Neuron (in vitro differentiated cells): ENCODE results near the gene GUCY2F.

Experiments
- H2AFZ ChIP-seq: one replicate; pipeline ENCODE4 v1.6.1; 2013; ENCODE audit warnings: low read depth, mild to moderate bottlenecking, inconsistent platforms, low read length, moderate library complexity
- H3K27me3 ChIP-seq: one replicate; pipeline ENCODE4 v1.6.1; 2013; ENCODE audit warnings: low read length; ENCODE audit not compliant: insufficient read depth
- H3K36me3 ChIP-seq: one replicate; pipeline ENCODE4 v1.6.1; 2013; ENCODE audit warnings: low read length; ENCODE audit not compliant: insufficient read depth
- H3K4me1 ChIP-seq: one replicate; pipeline ENCODE4 v1.6.1; 2013; ENCODE audit warnings: low read length; ENCODE audit not compliant: insufficient read depth
- H3K4me3 ChIP-seq: 2 replicates; pipeline ENCODE4 v1.5.1; 2013; ENCODE audit warnings: mild to moderate bottlenecking, low read length, moderate library complexity
- H3K9me3 ChIP-seq: one replicate; pipeline ENCODE4 v1.6.1; 2013; ENCODE audit warnings: low read length

The GUCY2F gene

DNA sequence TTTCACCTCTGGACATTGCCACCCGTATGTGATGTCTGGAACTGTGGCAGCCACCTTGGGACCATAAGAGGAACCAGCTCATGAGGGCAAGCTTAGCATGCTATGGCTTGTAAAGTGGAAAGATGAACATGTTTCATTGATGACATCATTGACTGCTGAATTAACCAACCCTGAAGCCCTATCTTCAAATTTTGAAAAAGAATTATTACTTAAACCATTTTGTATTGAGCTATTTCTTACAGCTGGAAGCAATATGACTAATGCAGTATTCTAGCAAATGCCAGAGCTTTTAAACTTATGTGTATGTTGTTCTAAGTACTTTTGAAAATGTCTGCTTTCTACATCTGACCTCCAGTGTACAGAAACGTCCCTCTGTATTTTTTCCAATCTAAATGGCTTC lies 18.1 kb downstream of the GUCY2F start:
- Histone ChIP-seq H3K9me3 (no peaks in the 10 kb centered on the region), H3K4me3 (no peak overlapping the region), H3K4me1 (peaks cover 5% of the 10 kb centered on the region), H3K36me3 (no peaks in the 10 kb centered on the region), H2AFZ (no peak overlapping the region), H3K27me3 (no peaks in the 10 kb centered on the region)

DNA sequence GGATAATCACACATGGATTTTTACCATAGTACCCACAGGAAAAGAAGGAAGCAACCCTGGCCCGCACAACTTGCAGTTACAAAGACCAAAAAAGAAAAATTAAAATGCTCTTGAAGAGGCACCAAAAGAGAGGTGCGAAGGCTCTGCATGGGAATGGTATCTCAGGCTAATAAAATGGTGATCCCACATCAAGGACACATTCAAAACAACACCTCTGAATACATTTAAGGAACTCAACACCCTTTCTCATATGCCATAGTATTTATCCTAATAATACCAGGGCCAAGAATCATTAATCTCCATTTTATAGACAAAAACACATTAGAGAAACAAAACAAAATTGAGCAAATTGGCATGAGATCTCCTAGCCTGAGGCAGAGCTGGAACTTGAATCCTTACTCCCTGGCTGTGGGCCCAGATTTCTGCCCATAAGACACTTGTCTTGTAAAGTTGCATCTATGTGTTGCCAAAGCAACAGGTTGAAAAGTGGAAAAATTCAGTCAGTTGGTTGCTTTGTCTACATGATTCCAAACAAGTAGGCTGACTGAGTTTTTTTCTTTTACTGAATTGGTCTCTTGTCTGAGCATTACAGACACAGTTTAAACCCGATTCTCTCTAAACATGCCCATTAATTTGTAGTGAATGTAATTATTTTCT lies 33.5 kb downstream of the GUCY2F start:
- H3K9me3 ChIP-seq = no peaks in the 10 kb centered on the region
- H3K4me3 ChIP-seq = no peak overlapping the region
- H2AFZ ChIP-seq = no peak overlapping the region
- no peaks in the 10 kb centered on the region for H3K27me3 ChIP-seq
- peaks cover 4% of the 10 kb centered on the region for H3K4me1 ChIP-seq
- H3K36me3 ChIP-seq = no peaks in the 10 kb centered on the region

DNA sequence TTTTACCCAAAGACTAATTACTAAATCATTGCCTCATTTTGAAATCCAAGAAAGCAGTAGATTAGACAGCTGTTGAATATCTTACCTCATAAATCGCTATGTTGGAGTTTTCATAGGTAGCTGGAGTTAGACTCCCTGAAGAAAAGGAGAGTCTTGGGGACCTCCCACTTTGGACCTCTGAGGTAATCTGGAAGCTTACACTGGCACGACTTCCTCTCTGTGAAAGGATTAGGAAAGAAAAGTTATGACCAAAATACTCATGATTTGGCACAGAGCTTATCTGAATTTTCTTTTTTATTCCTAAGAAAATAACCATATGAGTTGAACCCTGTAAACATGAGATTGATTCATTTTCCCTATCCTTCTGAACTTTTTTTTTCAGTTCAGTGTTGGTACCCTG lies 40.6 kb downstream of the GUCY2F start:
- Histone ChIP-seq H3K4me1 (no peaks in the 10 kb centered on the region), H3K36me3 (no peaks in the 10 kb centered on the region), H3K4me3 (no peak overlapping the region), H2AFZ (no peak overlapping the region), H3K9me3 (no peaks in the 10 kb centered on the region), H3K27me3 (no peaks in the 10 kb centered on the region)

DNA sequence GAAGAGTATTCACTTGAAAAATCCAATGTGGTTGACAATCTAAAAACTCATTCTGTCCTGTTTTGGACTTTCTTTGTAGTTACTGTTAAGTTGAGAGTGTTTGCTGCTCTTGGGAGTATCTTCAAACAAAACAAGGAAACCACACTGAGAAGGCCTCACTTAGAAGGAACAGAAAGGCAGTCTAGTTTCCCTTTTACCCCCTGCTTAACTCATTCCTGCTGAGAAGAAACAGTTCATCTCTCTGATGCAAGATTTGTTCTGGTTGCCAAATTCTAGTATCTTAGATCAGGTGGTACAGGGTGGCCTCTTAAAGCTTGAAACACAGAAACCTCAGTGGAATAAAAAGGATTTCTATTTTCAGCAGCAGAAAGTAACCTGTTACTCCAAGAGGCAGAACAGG lies 41.4 kb downstream of the GUCY2F start:
- H3K27me3 ChIP-seq = no peaks in the 10 kb centered on the region
- H3K9me3 ChIP-seq = no peaks in the 10 kb centered on the region
- H3K4me1 ChIP-seq = no peaks in the 10 kb centered on the region
- H3K4me3 ChIP-seq = no peak overlapping the region
- no peak overlapping the region for H2AFZ ChIP-seq
- no peaks in the 10 kb centered on the region for H3K36me3 ChIP-seq

DNA sequence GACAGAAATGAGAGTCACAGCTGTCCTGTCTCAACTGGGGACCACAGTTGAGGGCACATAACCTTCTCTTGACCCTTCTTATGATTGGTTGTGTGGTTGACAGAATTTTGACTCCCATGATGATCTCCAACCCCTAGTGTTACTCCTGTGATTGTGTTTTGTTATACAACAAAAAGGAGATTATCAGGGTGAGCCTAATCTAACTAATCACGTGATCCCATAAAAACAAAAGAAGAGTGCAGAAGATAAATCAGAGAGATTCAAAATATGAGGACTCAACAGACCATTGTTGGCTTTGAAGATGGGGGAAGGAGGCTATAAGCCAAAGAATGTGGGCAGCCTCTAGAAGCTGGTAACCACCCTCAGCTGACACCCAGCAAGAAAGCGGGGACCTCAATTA lies 72.7 kb downstream of the GUCY2F start:
- no peak overlapping the region for H2AFZ ChIP-seq
- H3K4me3 ChIP-seq = no peak overlapping the region
- no peaks in the 10 kb centered on the region for H3K27me3 ChIP-seq
- H3K4me1 ChIP-seq = no peaks in the 10 kb centered on the region
- no peaks in the 10 kb centered on the region for H3K36me3 ChIP-seq
- no peaks in the 10 kb centered on the region for H3K9me3 ChIP-seq

DNA sequence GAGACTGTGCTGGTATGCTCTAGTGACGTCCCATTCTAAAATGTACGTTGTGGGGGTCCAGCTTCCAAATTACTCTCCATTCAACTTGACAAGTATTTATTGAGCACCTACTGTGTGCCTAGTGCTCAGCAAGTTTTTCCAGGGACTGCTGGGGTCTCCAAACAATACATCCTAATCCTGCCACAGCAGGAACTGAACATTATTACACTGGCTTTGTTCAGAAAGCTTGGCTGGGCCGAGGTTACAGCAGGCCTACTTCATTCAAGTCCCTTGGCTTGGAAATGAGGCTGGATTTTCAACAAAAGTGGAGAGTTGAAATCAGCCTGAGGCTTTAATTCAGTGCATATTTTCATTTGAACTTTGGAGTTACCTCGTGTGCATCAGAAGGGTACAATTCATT lies 78.0 kb downstream of the GUCY2F start:
- Histone ChIP-seq H3K4me3 (no peak overlapping the region), H3K36me3 (no peaks in the 10 kb centered on the region)

DNA sequence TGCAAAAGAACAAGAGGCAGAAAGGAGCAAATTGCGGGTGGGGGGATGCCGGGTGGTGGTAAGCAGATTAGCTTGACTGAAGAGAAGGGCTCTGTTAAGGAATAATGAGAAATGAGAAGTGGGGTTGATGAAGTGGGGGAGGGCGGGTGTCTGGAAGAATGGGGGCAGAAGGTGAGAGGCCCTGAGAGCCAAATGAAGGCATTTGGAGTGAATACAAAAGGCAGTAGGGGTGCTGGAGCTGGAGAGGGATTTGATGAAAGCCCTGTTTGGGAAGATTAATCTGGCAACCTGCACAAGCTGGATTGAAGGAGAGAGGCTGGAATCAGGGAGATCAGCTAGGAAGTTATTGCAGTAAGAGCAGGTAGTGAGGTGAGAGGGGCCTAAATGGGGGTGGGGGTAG lies 82.1 kb downstream of the GUCY2F start:
- Histone ChIP-seq H3K27me3 (no peaks in the 10 kb centered on the region), H3K4me3 (no peak overlapping the region), H3K4me1 (peaks cover 30% of the 10 kb centered on the region), H3K36me3 (no peaks in the 10 kb centered on the region), H2AFZ (no peak overlapping the region), H3K9me3 (no peaks in the 10 kb centered on the region)

More for the DNA sequence above, 78.0 kb downstream of the GUCY2F start:
- no peaks in the 10 kb centered on the region for H3K27me3 ChIP-seq
- no peak overlapping the region for H2AFZ ChIP-seq
- H3K9me3 ChIP-seq = no peaks in the 10 kb centered on the region
- peaks cover 10% of the 10 kb centered on the region for H3K4me1 ChIP-seq

DNA sequence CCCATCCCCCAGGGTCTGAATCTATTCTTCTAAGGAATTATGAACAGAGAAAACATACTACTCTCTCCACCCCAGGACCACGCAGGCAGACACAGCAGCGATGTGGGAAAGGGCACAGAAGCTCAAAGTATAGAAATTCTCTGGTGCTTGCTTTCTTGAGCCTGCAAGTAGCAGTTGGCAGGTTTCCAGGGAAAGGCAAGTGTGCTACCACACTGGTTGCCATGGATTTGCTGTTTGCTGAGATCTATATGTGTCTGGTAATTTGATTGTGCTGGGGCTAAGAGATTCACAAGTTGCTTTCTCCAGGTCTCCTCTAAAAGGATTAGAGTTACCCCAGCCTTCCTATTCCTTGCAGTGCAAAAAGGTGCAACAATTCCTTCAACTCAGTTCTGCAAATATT lies 83.1 kb downstream of the GUCY2F start:
- H3K4me1 ChIP-seq = peaks cover 30% of the 10 kb centered on the region
- H3K36me3 ChIP-seq = no peaks in the 10 kb centered on the region
- no peaks in the 10 kb centered on the region for H3K27me3 ChIP-seq
- no peaks in the 10 kb centered on the region for H3K9me3 ChIP-seq
- no peak overlapping the region for H3K4me3 ChIP-seq
- no peak overlapping the region for H2AFZ ChIP-seq

DNA sequence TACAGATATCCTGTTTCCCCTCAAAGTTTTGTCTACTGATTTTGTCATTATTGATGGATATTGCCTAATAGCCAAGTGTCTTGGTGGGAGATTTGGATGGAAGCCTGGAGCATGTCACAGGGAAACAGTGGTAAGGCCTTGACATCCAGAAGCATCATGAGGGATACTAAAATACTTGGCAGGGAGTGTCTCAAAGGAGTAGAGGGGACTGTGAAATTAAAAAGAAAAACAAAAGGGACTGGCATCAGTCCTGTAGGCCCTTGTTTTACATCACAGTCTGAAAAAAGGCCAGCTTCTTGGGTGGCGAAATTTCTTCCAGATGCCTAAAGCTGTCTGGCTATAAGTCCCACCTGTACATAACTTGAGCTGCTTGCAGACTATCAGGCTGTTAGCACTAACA lies 83.8 kb downstream of the GUCY2F start:
- H3K4me1 ChIP-seq = peaks cover 30% of the 10 kb centered on the region
- H3K27me3 ChIP-seq = no peaks in the 10 kb centered on the region
- H3K9me3 ChIP-seq = no peaks in the 10 kb centered on the region
- no peak overlapping the region for H2AFZ ChIP-seq
- H3K36me3 ChIP-seq = no peaks in the 10 kb centered on the region
- no peak overlapping the region for H3K4me3 ChIP-seq

DNA sequence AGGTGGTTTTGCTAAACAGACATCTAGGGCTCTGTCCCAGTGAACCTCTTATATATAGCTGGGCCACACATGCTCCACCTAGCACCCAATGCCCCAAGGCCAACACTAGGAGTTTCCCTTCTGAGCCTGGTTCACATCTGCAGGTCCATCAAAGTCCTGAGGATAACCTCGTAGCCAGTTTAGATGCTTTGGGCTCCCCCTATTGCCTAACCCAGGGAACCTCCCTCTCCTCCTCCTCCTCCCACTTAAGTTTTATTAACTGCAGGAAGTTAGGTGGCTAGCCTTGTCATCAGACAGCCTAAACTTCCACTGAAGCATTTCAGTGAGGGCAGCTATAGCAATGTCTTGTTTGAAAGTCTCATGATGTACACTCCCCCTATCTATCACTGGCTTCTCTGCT lies 88.0 kb downstream of the GUCY2F start:
- Histone ChIP-seq H3K9me3 (no peaks in the 10 kb centered on the region), H3K27me3 (no peaks in the 10 kb centered on the region), H2AFZ (no peak overlapping the region), H3K4me1 (peaks cover 19% of the 10 kb centered on the region), H3K4me3 (no peak overlapping the region), H3K36me3 (no peaks in the 10 kb centered on the region)

DNA sequence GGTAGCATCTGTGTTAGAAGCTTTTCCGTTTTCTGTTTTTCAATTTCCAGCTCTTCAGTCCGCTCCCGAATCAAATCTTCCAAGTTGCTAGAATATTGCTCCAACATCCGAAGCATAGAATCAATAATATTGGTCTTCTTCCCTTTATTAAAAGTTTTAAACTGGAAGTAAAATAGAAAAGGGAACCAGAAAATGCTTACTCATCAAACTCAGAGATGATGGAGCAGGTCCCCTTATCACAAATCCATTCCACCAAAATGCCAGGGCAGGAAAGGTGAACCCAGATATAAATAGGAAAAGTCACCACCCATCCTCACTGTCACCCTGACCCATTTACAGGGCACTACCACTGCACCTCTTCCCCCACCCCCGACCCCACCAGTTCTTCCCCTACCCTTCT lies 89.0 kb downstream of the GUCY2F start:
- no peaks in the 10 kb centered on the region for H3K27me3 ChIP-seq
- H3K4me1 ChIP-seq = peaks cover 11% of the 10 kb centered on the region
- no peaks in the 10 kb centered on the region for H3K36me3 ChIP-seq
- no peaks in the 10 kb centered on the region for H3K9me3 ChIP-seq
- H3K4me3 ChIP-seq = no peak overlapping the region
- H2AFZ ChIP-seq = no peak overlapping the region

DNA sequence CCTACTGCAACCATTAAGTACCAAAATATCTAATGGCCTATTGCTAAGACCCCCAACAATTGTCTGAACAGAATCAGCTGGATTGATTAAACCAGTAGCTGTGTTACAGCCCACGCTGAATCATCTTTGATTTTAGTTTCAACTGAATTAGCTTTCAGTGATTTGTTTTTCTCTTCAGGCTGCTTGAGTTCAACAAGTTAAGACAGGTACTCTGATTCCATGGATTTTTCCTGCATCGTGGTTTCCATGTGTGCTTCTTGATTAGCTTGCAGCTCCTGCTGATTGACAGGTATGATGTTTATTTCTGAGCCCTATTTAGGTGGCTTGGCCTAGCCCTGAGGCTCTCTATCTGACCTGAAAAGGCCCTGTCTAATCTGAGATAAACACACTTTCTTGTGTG lies 91.3 kb downstream of the GUCY2F start:
- no peaks in the 10 kb centered on the region for H3K4me1 ChIP-seq
- no peaks in the 10 kb centered on the region for H3K36me3 ChIP-seq
- H3K9me3 ChIP-seq = no peaks in the 10 kb centered on the region
- no peaks in the 10 kb centered on the region for H3K27me3 ChIP-seq
- H3K4me3 ChIP-seq = no peak overlapping the region
- H2AFZ ChIP-seq = no peak overlapping the region

DNA sequence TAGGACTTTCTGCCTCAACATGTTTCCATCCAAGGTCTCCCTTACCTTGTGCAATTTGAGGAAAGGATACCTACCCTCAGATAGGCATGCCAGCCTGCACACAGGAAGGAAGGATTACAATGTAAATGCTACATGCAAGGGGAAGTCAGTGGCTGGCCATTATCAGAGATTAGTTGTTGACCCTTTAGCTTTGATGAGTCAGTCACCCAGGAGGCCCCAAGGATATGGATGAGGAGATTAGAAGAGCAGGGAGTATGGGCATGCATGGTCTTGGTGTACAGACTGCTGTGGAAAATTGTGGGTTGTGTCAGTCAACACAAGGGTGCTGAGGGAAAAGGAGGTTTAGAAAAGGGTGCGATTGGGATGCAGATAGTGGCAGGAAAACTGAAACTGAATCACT lies 92.0 kb downstream of the GUCY2F start:
- no peaks in the 10 kb centered on the region for H3K9me3 ChIP-seq
- no peaks in the 10 kb centered on the region for H3K36me3 ChIP-seq
- no peak overlapping the region for H3K4me3 ChIP-seq
- H3K27me3 ChIP-seq = no peaks in the 10 kb centered on the region
- no peaks in the 10 kb centered on the region for H3K4me1 ChIP-seq
- H2AFZ ChIP-seq = no peak overlapping the region

DNA sequence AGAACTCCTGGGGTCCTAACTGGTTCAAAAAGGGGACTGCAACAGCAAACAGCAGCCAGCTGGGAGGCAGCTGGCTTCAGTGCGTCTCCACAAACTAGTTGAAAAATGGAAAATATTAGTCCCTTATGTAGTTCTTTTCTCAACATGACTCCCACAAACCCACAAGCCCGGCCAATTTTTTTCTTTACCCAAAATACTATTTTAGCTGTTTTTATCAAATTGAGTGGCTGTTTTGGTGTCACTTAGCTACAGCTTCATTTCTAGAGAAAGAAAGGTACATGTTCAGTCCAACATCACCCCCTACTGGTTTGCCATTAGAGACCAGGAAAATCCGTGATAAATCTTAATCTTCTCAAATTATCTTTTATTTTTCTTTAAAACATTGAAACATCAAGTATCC lies 97.2 kb downstream of the GUCY2F start:
- H3K36me3 ChIP-seq = no peaks in the 10 kb centered on the region
- H3K27me3 ChIP-seq = no peaks in the 10 kb centered on the region
- H3K4me3 ChIP-seq = no peak overlapping the region
- H3K9me3 ChIP-seq = no peaks in the 10 kb centered on the region
- H3K4me1 ChIP-seq = no peaks in the 10 kb centered on the region
- no peak overlapping the region for H2AFZ ChIP-seq
